Measurements from ENCODE around the gene PTCD2.

Gene PTCD2

DNA sequence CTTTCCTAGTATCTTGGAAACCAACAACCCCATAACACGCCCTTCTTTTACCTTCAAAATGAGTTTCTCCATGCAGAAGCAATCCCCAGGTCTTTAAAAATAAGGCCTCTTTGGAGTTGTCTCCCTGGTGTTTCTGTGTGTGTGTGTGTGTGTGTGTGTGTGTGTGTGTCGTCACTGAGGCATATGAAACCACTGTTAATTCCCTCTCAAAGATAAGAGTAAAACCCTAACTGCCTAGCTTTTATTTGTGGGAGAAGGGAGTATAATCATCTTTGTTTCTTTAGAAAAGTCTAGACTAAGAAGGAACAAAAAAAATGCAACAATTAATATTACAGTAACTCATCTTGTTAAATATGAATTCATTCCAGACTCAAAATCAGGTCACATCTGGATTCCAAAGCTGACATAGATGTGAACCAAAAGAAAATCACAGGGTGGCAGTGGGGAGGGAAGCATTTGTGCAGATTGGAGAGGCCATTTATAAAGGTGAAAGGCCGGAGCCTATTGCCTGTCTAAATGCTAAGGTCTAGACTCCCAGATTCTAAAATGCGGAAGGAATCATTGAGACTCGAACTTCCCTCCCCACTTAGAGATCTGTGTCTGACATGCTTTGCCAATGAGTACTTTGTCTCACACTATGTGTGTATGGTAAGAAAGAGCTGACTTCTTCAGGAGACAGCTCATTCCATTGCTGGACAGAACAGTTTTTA, 95.6 kb downstream of the PTCD2 start:
- no peak for DNase-seq (ENCODE audit: low read depth)

DNA sequence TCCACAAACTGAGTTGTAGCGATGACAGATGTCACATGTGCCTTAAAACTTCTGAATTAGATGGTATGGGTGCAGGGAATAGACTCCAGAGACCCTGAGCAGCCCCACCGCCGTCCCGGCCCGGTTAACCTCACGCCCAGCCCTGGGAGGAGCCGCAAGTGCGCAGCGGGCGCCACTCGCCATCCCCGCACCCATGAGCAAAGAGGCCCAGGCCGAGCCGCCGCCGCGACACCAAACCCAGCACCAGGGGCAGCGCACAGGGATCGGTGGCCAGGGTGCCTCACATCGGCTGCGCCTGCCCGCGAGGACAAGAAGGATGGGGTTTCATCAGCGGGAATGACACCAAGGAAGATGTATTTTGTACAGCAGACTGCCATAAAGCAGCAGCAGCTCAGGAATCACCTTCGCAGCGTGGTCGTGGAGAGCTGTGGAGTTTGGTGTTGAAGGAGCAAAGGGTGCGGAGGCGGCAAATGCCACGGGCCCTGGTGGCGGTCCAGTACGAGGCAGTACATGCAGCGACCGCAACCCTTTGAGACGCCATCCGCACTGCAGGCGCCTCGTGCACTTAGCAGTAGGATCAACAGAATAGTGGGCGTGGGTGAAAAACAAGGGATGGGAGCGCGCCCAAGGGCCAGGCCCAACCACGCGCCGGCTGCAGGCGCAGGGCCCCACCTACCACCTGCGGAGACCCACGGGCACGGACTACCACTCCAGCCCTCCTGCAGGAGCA, 97.3 kb downstream of the PTCD2 start:
- no peak for DNase-seq (ENCODE audit: low read depth)
